ENCODE data around the gene GUCY1A1.

- TF ChIP-seq EZH2 (optimal IDR thresholded peaks at IDR 0.05; ENCODE audit: low read depth, low read length) = no peak
- no peak for TF ChIP-seq CTCF (IDR thresholded peaks at IDR 0.05; ENCODE audit: low read length)
- TF ChIP-seq EZH2phosphoT487 (IDR thresholded peaks at IDR 0.05; ENCODE audit: low read length) = no peak
Observed at GRCh38 chr4:155774033-155774432, 107.4 kb downstream of the GUCY1A1 start.
